ENCODE results near the gene ARMC9.
"Not testable (repeated sequence)": the region's sequence is repeated elsewhere in the genome, so short reads cannot be mapped to it uniquely, and the experiment has no call there.

The ARMC9 gene

DNA sequence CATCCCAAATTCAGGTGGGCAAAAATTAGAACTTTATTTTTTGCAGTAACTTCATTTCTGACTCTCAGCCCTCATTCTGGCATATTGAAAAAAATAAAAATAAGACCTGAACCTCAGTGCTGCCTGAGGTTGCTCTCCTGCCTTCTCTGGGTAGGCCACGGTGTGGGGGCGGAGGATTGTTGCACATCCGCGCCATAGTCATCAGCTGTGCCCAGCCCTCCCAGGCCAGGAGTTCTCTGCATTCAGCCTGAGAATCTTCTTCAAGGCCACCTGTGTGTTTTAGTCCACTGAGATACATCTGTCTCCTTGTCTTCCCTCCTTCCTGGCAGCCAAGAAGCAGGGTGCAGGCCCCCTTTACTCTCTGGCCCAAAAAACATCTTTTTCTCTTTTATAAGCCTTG lies 94.7 kb downstream of the ARMC9 start:
- DNase-seq: peak; percentile 6

DNA sequence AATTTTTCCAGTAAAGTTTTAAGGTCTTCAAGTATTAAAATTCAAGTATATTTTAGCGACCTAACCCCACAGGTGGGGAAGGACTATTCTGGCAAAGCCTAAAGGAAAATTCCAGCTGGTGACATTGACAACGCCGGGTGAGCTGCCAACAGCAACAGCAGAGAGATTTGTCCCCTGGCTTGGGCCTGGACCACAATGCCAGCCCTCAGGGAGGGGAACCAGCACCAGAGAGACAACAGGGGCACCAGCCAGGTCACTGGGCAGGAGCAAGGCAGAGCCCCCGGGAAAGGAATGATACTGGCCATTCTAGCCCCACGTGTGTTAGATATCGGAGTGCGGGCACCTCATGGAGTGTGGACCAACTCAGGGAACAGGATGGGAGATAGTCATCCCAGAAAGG lies 95.7 kb downstream of the ARMC9 start:
- no peak for DNase-seq

DNA sequence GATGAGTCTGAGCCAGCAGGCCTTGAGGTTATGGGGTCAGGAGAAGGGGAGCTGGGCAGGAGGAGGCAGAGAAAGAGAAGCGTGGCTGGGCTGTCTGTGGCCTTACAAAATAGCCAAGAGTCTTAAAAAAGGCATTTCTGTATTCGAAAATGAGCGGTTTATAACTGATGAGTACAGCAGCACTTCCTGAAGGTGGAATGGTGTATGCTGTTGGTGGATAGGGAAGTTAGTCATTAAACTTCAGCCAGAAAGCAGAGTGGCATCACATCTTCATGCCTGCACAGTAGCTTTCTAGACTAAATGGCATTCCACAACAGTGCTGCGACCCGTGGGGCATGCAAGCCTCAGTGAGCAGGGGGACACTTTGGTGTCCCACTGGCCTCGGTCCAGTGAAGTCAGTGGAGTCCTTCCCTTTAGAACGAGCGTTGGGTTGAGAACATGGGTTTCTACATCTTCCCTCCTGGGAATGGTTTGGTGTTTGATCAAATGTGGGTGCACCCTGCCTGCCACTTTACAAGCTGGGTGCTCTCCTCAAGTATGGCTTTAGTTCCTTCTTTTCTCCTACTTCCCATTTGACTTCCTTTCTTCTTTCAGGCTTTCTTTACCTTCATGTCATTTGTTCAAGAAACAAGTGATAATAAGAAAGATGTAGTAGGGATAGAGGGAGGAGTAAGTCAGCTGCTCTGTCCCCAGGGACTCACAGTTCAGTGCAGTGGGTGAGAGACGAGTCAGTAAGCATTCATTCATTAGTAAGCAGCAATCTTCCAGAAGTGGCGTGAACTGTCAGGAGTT lies 96.3 kb downstream of the ARMC9 start:
- no peak for DNase-seq

DNA sequence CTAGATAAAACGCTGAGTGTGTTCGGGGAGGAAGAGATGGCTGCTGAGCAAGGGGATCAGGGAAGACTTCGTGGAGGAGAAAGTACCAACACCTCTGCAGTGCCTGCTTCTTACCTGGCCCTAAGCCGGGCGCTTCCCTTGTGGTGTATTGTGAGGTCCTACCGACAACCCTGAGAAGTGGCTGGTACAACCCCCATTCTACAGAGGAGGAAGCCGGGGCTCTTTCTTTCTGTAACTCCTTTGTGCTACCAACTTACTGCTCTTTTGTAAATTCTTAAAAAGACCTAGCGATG lies 96.9 kb downstream of the ARMC9 start:
- DNase-seq: no peak

DNA sequence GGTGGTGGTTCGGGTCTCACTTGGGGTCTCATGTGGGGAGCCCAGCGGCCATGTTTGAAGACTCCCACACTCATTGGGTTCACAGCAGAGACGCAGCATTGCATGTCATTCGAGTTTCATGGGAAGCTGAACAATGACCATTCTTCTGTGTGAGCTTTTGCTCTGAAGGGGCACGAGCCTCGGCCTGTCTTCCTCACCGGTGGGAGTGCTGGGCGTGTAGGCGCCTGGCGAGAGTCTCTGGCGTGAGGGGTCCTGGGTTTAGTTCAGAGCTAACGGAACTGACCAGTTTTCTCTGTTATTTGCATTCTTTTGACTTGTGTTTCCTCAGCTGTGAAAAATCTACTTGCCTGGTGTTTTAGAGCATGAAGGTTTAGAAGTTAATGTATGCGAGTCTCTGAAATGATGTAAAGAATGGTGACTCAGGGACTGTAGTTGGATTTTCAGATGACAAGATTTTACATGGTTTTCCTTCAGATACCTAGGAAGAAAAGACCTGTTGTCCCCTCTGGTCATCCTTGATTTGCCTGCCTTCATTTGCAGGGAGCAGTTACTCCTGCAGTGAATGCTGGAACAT lies 98.1 kb downstream of the ARMC9 start:
- no peak for DNase-seq

DNA sequence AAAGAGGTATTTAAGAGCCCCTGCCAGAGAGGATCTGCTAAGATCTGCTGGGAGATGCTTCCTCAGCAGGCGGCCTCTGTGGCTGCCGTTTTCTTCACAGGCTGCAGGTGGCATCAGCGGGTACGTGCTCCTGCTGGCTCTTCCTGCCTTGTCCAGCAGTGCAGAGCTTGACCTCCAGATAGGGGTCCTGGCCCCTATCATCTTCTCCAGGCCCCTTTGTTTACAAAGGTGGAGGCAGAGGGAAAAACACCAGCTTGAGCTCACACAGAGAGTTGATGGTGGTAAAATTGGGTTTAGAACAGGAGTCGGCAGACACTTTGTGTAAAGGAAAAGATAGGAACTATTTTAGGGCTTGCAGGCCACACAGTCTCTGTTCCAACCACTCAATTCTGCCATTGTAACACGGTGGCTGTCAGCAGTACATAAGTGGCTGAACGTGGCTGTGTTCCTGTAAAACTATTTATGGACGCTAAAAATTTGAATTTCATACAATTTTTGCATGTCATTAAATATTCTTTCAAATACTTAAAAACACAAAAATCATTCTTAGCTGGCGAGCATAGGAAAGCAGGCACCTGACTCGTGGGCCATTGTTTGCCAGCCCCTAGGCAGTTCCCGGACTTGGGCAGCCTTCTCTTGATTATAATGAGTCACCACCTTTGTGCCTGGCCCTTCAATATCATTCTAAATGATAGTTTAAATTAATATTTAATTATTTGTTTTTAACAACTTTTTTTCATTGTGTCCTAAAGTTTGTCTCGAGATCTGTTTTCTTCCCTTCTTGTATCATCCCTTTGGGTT lies 98.9 kb downstream of the ARMC9 start:
- peak; percentile 30 for DNase-seq

DNA sequence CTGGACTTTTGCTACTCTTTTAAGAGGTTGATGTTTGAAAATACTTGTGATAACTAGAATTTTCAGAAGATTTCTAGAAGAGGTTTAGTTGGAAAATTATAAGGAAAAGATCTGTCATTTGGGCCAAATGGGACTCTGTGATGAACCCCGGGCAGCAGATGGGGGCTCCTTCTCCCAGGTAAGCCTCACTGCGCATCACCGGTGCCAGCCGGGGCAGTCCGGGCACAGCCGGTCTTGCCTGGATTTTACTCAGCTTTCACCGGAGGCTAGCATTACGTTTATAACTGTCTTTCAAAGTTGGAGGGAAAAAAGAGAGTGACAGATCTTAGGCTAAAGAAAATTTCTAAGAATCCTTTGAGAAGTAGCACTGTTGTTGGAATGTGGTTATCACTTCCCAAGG lies 99.7 kb downstream of the ARMC9 start:
- no peak for DNase-seq

DNA sequence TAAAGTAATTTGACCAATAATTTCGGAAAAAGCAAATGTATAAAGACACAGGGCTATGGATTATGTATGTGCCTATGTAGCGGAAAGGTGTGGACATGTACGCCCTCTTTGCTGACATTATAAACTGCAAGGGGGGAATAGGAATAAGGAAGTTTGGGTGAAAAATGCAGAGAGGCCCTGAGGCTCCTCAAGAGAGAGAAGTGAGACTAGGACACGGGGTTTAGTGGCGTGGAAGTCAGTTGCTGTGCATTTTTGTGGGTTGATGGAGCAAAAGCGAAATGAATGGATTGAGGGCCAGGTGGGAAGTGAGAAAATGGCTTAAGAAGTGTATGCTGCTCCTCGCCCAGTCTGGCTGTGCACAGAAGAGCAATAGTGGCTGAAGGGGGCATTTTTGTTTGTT lies 100.8 kb downstream of the ARMC9 start:
- no peak for DNase-seq

DNA sequence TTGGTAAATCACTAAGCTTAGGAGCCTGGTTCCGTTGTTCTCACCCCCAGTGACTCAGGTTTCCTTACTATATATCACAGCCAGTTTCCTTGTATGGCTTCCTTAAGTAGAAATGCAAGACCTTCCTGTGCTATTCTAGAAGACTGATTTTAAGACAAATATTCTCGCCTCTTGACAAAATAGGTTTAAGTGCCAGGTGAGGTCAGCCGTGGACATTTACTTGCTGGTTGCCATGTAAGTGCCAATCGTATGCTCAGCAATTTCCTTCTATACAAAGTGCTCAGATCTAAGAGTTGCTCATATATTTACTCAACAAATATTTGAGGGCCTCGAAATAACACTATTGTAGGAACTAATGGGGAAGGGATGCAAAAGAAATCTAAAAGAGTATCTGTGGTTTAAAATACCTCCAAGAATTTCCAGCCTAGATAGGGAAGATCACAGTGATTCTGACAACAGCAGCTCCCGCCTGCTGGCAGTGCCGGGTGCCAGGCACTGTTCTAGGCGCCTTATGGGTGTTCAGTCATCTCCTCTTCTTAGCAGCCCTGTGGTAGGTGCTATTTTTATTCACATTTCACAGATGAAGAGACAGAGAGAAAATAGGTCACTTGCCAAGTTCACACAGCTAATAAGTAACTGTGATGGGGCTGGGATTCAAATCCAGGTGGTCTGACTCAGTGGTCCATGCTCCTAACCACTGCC lies 101.7 kb downstream of the ARMC9 start:
- no peak for DNase-seq

DNA sequence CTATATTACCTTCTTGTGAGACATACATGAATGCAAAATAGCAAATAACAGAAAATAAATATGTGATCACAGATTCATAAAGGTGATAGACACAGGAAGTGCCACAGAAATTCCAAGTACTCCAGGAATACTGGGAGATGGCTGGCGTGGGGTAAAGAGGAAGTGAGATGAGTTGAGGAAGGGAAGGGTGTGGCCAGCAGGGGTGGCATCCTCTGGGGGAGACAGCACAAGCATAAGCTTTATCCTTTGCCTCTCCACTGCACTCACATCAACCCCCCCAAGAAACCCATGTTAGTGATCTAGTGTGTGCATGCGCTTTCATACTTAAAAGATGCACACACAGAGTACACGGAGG lies 102.3 kb downstream of the ARMC9 start:
- DNase-seq: no peak

DNA sequence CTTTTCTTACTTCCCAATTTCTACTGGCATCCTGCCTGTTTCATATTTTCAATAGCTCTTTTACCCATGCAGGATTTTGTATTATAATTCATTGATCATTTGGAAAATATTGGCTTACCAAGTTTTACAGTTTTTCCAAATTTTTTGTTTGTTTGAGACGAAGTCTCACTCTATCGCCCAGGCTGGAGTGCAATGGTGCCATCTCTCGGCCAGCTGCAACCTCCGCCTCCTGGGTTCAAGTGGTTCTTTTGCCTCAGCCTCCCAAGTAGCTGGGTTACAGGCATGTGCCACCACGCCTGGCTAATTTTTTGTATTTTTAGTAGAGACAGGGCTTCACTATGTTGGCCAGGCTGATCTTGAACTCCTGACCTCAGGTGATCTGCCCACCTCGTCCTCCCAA lies 105.8 kb downstream of the ARMC9 start:
- not testable (repeated sequence) for DNase-seq

DNA sequence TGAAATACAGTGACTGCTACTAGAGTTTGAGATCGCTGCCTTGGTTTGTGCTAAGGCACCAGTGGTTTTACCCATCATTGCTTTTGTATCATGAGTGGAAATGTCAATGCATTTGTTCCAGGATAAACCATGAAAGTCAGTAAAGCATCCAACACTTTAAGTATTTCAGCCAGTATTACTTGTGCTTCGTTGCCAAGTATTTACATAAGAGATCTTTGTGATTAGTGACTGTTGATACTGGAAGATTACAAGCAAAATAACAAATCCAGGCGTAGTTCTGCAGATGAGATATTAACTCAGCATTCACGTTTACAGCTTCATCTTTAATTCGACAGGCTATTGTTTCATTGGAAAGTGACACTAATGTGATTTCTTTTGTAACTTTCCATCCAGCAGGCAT lies 106.8 kb downstream of the ARMC9 start:
- no peak for DNase-seq

DNA sequence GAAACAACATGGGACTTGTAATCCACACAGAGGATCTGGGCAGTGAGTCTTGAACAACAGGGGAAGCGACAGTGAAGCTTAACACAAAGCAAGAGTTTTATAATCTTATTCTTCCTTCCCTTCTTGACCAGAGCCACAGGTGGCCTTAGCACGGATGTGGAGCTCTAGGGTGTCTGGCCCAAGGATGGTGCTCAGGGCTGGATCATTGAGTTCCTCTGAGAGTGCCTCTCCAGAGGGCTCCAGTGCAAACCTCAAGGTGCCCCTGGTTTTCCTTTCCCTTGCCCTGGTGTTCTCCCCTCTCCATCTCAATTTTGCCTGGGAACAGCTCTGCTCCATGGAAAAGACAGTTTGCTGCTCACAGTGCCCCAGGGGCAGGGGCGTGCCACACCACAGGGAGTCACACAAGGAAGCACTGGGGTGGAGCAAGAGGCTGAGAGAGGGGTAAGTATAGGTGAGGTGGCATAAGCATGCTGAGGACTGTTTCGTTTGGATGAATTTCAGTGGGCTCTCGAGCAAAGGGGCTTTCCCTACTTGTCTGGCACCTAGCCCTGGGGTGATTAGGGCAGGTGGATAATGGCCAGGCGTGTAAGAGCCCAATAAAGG lies 108.5 kb downstream of the ARMC9 start:
- no peak for DNase-seq

DNA sequence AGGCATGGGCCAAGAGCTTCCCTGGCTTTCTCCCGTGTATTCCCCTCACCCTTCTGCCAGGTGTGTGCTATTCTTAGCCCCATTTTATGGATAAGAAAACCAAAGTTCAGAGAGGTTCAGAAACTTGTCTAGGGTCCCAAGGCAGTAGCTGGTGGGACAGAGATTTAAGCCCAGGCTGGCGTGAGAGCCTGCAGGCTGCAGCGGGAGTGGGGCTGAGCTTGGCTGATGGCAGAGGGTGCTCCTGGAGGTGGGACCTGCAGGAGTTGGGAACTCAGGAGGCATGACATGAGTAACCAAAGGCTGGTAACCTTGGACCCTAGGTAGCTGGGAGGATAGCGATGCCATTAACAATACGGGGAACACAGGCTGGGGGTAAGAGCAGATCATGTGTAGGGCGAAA lies 109.8 kb downstream of the ARMC9 start:
- DNase-seq: no peak

DNA sequence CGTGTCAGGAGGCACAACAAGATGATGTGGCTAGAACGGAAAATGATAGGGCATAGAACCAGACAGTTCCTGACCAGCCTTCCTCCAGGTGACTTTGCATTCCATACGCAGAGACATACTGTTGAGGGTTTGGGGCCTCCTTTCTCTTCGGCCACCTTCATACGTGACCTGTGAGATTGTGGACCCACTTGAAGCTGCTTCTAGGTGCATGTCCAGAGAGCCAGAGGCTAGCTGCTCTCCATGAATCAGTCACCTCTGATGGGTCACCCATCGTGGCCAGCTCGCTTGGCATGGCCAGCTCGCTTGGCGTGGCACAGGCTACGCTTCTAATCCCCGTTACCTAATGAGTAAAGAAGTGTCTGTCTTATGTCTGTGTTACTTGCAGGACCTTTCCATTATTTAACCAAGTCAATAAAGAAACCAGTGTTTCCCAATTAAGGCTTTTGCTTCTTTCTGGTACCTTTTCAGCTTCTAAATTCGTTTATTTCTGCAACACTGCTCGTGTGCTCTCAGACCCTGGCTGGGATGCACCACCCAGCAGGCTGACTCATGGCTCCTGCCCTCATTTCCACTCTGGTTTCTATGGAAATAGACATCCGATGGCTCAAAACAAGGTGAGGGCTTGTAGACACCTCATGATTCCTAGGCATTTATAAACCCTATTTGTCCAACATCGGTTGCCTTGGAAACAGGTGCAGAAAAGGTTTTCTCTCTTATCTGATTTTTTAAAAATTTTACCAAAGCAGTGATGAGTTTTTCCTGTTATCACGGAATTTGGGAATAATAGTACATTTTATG lies 110.4 kb downstream of the ARMC9 start:
- DNase-seq: no peak

DNA sequence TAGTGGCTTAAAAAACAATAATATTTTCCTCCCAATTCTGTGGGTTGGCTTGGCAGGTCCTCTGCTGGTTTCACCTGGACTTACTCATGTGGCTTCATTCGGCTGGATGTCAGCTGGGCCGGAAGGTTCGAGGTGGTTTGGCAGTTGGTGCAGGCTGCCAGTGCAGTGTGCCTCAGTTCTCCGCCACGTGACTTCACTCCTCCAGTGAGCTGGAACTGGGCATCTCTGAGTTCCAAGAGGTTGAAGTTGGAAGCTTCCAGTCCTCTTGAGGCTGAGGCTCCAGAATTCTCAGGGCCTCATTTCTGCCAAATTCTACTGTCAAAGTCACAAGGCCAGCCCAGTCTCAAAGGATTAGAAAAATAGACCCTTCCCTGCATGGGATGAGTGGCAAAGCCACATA lies 113.6 kb downstream of the ARMC9 start:
- no peak for DNase-seq

DNA sequence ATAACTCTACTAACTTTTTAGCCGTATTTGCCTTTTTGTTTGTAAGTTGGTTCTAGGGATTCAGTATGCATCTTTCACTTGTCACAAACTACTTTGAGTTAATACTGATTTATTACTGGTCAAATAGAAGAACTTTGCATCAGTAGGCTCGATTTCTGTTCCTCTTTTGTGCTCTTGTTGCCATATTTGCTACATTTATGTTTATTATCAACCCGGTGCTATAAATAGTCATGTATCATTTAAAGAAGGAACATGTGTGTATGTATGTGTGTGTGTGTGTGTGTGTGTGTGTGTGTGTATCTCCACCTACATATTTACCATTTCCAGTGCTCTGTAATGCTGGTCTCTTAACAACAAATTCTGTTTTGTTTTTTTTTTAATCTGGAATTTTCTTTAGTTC lies 117.5 kb downstream of the ARMC9 start:
- DNase-seq: no peak

DNA sequence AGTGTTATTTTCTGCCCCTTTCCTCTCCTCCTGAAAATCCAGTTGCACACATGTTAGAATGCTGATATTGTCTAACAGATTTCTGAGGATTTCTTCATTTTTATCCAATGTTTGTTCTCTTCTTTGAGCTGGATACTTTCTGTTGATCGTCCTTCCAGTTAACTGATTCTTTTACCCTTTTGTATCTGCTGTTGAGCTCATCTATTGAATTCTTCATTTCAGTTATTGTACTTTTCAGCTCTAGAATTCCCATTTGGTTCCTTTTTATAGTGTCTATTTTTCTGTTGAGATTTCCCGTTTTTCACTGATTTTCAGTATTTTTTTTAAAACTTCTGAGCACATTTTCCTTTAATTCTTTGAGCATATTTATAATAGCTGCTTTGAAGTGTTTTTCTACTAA lies 119.1 kb downstream of the ARMC9 start:
- DNase-seq: no peak

DNA sequence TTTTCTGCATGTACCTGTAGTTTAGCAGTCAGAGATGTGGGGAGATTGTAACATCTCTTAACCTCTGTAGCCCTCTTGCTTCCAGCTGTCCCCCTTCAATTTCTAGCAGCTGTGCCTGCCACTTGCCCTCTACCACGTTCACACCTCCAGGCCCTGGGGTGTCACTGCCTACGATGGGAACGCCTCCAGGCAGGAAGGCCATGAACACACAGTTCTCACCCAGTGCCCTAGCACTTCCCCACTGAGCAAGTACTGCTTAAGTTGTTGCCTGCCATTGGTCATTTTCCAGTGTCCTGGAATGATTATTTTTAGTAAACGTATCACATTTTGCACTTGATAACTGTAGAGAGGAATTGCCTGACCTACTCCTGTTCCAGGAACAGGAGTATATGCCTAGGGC lies 120.0 kb downstream of the ARMC9 start:
- no peak for DNase-seq

DNA sequence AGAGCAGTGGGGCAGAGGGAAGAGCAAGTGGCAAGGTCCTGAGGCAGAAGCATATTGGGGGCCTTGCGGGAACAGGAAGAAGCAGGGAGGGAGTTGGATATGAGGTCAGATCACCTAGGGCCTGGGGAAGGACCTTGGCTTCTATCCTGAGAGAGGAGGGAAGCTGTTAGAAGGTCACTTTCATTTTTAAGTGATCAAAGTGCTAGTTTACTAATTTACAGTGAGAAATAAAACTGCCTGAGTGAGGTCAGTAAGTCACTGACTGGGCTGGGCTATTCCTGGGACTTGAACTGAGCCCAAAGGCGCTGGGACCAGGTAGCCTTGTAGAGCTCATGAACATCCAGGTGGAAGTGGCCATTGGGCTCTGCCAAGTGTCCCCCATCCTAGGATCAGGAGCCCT lies 120.5 kb downstream of the ARMC9 start:
- no peak for DNase-seq

DNA sequence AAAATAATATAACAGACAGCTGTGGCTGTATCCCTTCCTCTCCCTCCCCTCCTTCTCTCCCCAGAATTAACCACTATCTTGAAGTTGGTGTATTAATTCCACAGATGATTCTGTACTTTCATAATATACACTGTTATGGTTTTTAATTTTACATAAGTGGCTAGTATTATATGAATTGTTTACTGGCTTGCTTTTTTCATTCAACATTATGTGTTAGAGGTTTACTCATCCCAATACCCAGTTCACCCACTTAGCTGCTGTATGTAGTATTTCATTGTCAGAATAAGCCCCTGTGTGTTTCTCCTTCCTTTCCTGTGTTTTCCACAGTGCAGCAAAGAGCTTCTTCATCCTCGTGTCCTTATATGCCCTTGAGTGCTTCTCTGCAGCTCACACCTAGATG lies 121.4 kb downstream of the ARMC9 start:
- no peak for DNase-seq

DNA sequence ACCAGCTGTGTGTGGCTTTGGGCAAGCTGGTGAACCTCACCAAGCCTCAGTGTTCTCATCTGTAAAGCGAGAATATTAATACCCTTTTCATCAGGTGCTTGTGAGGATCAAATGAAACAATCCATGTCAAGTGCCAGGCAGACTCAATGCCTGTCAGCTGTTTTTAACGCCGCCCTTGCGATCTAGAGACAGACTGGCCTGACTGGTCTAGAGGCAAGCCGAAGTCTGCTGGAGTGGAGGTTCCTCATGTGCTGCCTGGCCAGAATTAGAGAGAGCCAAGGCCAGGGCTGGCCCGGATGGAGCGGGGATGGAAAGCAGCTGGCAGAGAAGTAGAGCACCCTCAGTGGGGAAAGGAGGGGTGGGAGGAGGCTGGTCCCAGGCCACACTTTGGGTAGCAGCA lies 122.6 kb downstream of the ARMC9 start:
- no peak for DNase-seq

All from stimulated activated CD4-positive, alpha-beta T cell treated with anti-CD3 and anti-CD28 coated beads, Interleukin-15, amount 100 ng/mL, for 24 hours (primary cell).